Stomach (tissue), 19 donors: ENCODE measurements around the gene KLK14. TPM values are rescaled to one million over a fixed set of nuclear protein-coding genes. Genes with fewer than 3 reads are reported as not detected.

Experiments
- DNase-seq, 2 donors: peaks; one replicate each; pipeline versions ENCODE4 v3.0.0 to v3.0.0-alpha.2; 2013 to 2019
- H3K27ac ChIP-seq, 5 donors: fragments of 200-600 bp in 4 of 5; sonication (generic) in 4 of 5; one replicate each; pipeline ENCODE4 v1.5.1; 2013 to 2019; ENCODE audit warnings: mild to moderate bottlenecking in 1 of 5, moderate library complexity in 1 of 5
- H3K27me3 ChIP-seq, 3 donors: fragments of 200-600 bp; sonication (generic); one replicate each; pipeline ENCODE4 v1.5.1; 2017 to 2019; ENCODE audit warnings: mixed run types in 1 of 3
- H3K36me3 ChIP-seq, 4 donors: fragments of 200-600 bp; sonication (generic); 1 replicate in 3 of 4; 2 replicates in 1 of 4; pipeline ENCODE4 v1.5.1; 2016 to 2019
- H3K4me1 ChIP-seq, 4 donors: fragments of 200-600 bp; sonication (generic); one replicate each; pipeline ENCODE4 v1.5.1; 2016 to 2019
- H3K4me3 ChIP-seq, 4 donors: fragments of 200-600 bp; sonication (generic) in 3 of 4; one replicate each; pipeline ENCODE4 v1.5.1; 2016 to 2019; ENCODE audit warnings: mild to moderate bottlenecking in 1 of 4
- H3K9me3 ChIP-seq, 4 donors: fragments of 200-600 bp; sonication (generic); one replicate each; pipeline ENCODE4 v1.5.1; 2016 to 2019
- CTCF ChIP-seq, 7 experiments: fragments of 450-650 bp in 4 of 7; fragments of 200-600 bp in 3 of 7; sonication (generic) in 3 of 7; IDR thresholded peaks; one replicate each; pipeline ENCODE4 v1.5.1; 2016 to 2019; ENCODE audit warnings: antibody characterized with exemption in 7 of 7, control low read depth in 2 of 7, mild to moderate bottlenecking in 1 of 7
- EP300 ChIP-seq: sonication (generic); formaldehyde crosslinking; IDR thresholded peaks from one replicate; pipeline ENCODE4 v1.6.1; 2017; ENCODE audit warnings: antibody characterized with exemption
- POLR2A ChIP-seq, 4 donors: fragments of 450-650 bp; IDR thresholded peaks; one replicate each; pipeline ENCODE4 v1.6.1; 2016; ENCODE audit warnings: antibody characterized with exemption in 4 of 4, control low read depth in 2 of 4, mild to moderate bottlenecking in 1 of 4, moderate library complexity in 1 of 4
- POLR2AphosphoS5 ChIP-seq, 3 donors: sonication (generic); formaldehyde crosslinking; IDR thresholded peaks; one replicate each; pipeline ENCODE4 v1.6.1; 2016; ENCODE audit warnings: antibody characterized with exemption in 3 of 3
- WGBS, 5 donors: extraction: QIAGEN DNeasy Blood & Tissue Kit in 3 of 5; methylation state at CpG; one replicate each; pipeline versions ENCODE4 v1.1.5 to v1.1.7; 2013 to 2018; 5-methylcytosine and 5-hydroxymethylcytosine counted together
- intact Hi-C: fragments of 100-400 bp; cut with DNase I; formaldehyde crosslinking; loops from one replicate; pipeline ENCODE4 v1.15.1; 2023; ENCODE audit warnings: low total_unique reads
- long read RNA-seq, 10 donors: transcript quantifications; one replicate each; lab custom pipeline, GENCODE V29; 2026
- polyA plus RNA-seq, 3 donors: library from polyadenylated mRNA; stranded (reverse); fragments of 200-250 nt; gene quantifications; one replicate each; pipeline ENCODE4 v1.2.3, GENCODE V29; 2013
- total RNA-seq, 5 donors: library from RNA; depleted of rRNA; stranded (reverse); fragments of >200 nt; gene quantifications; one replicate each; pipeline versions ENCODE4 v1.1.0 to v1.2.3, GENCODE V29; 2014 to 2016
- donor health status: healthy with polysubstance abuse.
- donor health status: Bipolar disorder and iron deficiency.
- donor health status: healthy.

KLK14 gene
- total RNA-seq, result not detected
- polyA plus RNA-seq, result under 1 TPM in 2 of 3 donors, not detected in 1; 0.31 to 0.35 TPM
- long read RNA-seq, donor 1, result 0 reads
- long read RNA-seq, donor 2, result 0 reads
- long read RNA-seq, donor 3, result 0 reads
- long read RNA-seq, donor 4, result 0 reads
- long read RNA-seq, donor 5, partial matches to known transcripts, result 0 of 1 reads
- long read RNA-seq, donor 5, other reads (novel, unspliced or antisense), result 0 of 1 reads
- long read RNA-seq, donor 6, result 0 reads
- long read RNA-seq, donor 7, result 0 reads
- long read RNA-seq, donor 8, result 0 reads
- long read RNA-seq, donor 9, result 0 reads
- long read RNA-seq, donor 10, result 0 reads

GRCh38 chr19:51082611-51083010 is at the start of gene KLK14:
Gene KLK14 (minus strand): TSS chr19:51082887. CDS start chr19:51082614, 273 bp downstream.
- no peaks in the 10 kb centered on the region for H3K9me3 ChIP-seq
- intact Hi-C loops, result no loop called here
- no peaks in the 10 kb centered on the region for H3K4me1 ChIP-seq
- H3K27me3 ChIP-seq, result peaks cover 0 to 30% (median 3%) of the 10 kb centered on the region in 3 donors
- H3K27ac ChIP-seq, result no peak within 1 kb of the TSS
- no peak for DNase-seq
- no peak for TF ChIP-seq POLR2AphosphoS5 (IDR thresholded peaks at IDR 0.05)
- no peak for TF ChIP-seq POLR2A (IDR thresholded peaks at IDR 0.05)
- TF ChIP-seq CTCF (IDR thresholded peaks at IDR 0.05), result no peak
- TF ChIP-seq EP300, result no peak
- 25 to 45% (median 35%) methylated on average over 7 of the region's 7 CpGs for WGBS, 5 donors
- no peak within 1 kb of the TSS for H3K4me3 ChIP-seq
- H3K36me3 ChIP-seq, result no peaks in the 10 kb centered on the region

GRCh38 chr19:51131780-51132680 is 49.3 kb upstream of the KLK14 start:
- 26 to 44% (median 32%) methylated on average over 24 of the region's 24 CpGs for WGBS, 5 donors
- peak in 1 of 7 experiments; percentile 12 for TF ChIP-seq CTCF (IDR thresholded peaks at IDR 0.05)
- TF ChIP-seq POLR2AphosphoS5 (IDR thresholded peaks at IDR 0.05), result peak; percentile 1 to 27 (median 22)
- TF ChIP-seq POLR2A (IDR thresholded peaks at IDR 0.05), result no peak
- Histone ChIP-seq H3K27ac (peak overlapping the region; percentile 28 to 62 (median 59)), H3K9me3 (no peaks in the 10 kb centered on the region), H3K36me3 (no peaks in the 10 kb centered on the region), H3K4me1 (peaks cover 6 to 27% (median 9%) of the 10 kb centered on the region in 4 donors), H3K4me3 (no peak overlapping the region), H3K27me3 (peaks cover 0 to 5% (median 0%) of the 10 kb centered on the region in 3 donors)
- DNase-seq, result peak; percentile 56 to 74
- intact Hi-C loops, result no loop called here

GRCh38 chr19:51129716-51130115 is 47.0 kb upstream of the KLK14 start:
- Histone ChIP-seq H3K4me3 (no peak overlapping the region), H3K27ac (no peak overlapping the region), H3K36me3 (no peaks in the 10 kb centered on the region), H3K27me3 (peaks cover 0 to 21% (median 0%) of the 10 kb centered on the region in 3 donors), H3K9me3 (no peaks in the 10 kb centered on the region), H3K4me1 (peaks cover 6 to 27% (median 9%) of the 10 kb centered on the region in 4 donors)
- TF ChIP-seq CTCF (IDR thresholded peaks at IDR 0.05), result no peak
- intact Hi-C loops, result no loop called here
- DNase-seq, result no peak
- 78 to 90% (median 85%) methylated on average over 4 to 8 of the region's 8 CpGs for WGBS, 5 donors

- Histone ChIP-seq H3K36me3 (no peaks in the 10 kb centered on the region), H3K9me3 (no peaks in the 10 kb centered on the region), H3K27me3 (peaks cover 0 to 32% (median 0%) of the 10 kb centered on the region in 3 donors), H3K4me1 (peaks cover 6 to 27% (median 12%) of the 10 kb centered on the region in 4 donors), H3K27ac (peak overlapping the region in 2 of 5 donors; percentile 25 to 60), H3K4me3 (peak overlapping the region in 1 of 4 donors; percentile 11)
- intact Hi-C loops, result no loop called here
- 84 to 95% (median 90%) methylated on average over 7 of the region's 7 CpGs for WGBS, 5 donors
- DNase-seq, result no peak
- TF ChIP-seq POLR2AphosphoS5 (IDR thresholded peaks at IDR 0.05), result no peak
- no peak for TF ChIP-seq EP300
- TF ChIP-seq POLR2A (IDR thresholded peaks at IDR 0.05), result no peak
- TF ChIP-seq CTCF (IDR thresholded peaks at IDR 0.05), result no peak
Measured at GRCh38 chr19:51128227-51128626, 45.5 kb upstream of the KLK14 start.
